OCI-LY7 (cell line): Measurements from ENCODE around the gene NOL4L. TPM values are rescaled to one million over a fixed set of nuclear protein-coding genes. Genes with fewer than 3 reads are reported as not detected.

Experiments
- BruUV-seq: library from RNA; stranded (reverse); fragments of 400-500 nt; replicated peaks from 2 replicates; lab custom pipeline; 2021; lab: Mats Ljungman, UMichigan
- CTCF ChIA-PET: fragments of 300-600 bp; sonication (Branson Sonifier 250); formaldehyde crosslinking; loops from one replicate; lab custom pipeline; 2022; ENCODE audit warnings: antibody characterized with exemption; ENCODE audit not compliant: unreplicated experiment; lab: Charles Lee
- POLR2A ChIA-PET: fragments of 300-600 bp; sonication (Branson Sonifier 250); formaldehyde crosslinking; loops from one replicate; lab custom pipeline; 2022; ENCODE audit warnings: antibody characterized with exemption; lab: Charles Lee
- DNase-seq: peaks from one replicate; pipeline ENCODE4 v3.0.0-alpha.2; 2015; ENCODE audit warnings: low spot score
- H2AFZ ChIP-seq: fragments of 200-600 bp; sonication (generic), shearing (Covaris generic); 2 replicates; pipeline ENCODE4 v1.6.1; 2014; ENCODE audit warnings: mild to moderate bottlenecking, antibody characterized with exemption, low read length, moderate library complexity
- H3K27ac ChIP-seq: fragments of 200-600 bp; sonication (generic); 2 replicates; pipeline ENCODE4 v1.5.1; 2014; ENCODE audit warnings: mixed run types, low read depth, mild to moderate bottlenecking, moderate library complexity, low read length, inconsistent platforms; ENCODE audit not compliant: poor library complexity, severe bottlenecking
- H3K36me3 ChIP-seq: fragments of 200-600 bp; sonication (generic); 2 replicates; pipeline ENCODE4 v1.6.1; 2014; ENCODE audit warnings: mild to moderate bottlenecking, antibody characterized with exemption, low read length, moderate library complexity, mixed read lengths; ENCODE audit not compliant: insufficient read depth
- H3K4me1 ChIP-seq: fragments of 200-600 bp; sonication (generic); 2 replicates; pipeline ENCODE4 v1.5.1; 2014; ENCODE audit warnings: mild to moderate bottlenecking, low read length; ENCODE audit not compliant: insufficient read depth, poor library complexity, severe bottlenecking
- H3K4me2 ChIP-seq: fragments of 200-600 bp; sonication (generic); 2 replicates; pipeline ENCODE4 v1.6.1; 2014; ENCODE audit warnings: mild to moderate bottlenecking, low read length
- H3K4me3 ChIP-seq: fragments of 200-600 bp; sonication (generic); 2 replicates; pipeline ENCODE4 v1.5.1; 2014; ENCODE audit warnings: mild to moderate bottlenecking, low read depth, low read length; ENCODE audit not compliant: poor library complexity, severe bottlenecking
- H3K79me2 ChIP-seq: fragments of 200-600 bp; sonication (generic); 2 replicates; pipeline ENCODE4 v1.6.1; 2016; ENCODE audit warnings: low read depth, mild to moderate bottlenecking, low read length, moderate library complexity, mixed read lengths; ENCODE audit not compliant: insufficient read depth
- H3K9me2 ChIP-seq: fragments of 200-600 bp; sonication (generic); 2 replicates; pipeline ENCODE4 v1.6.1; 2016; ENCODE audit warnings: mild to moderate bottlenecking, low read length, mixed read lengths; ENCODE audit not compliant: insufficient read depth
- H3K9me3 ChIP-seq: fragments of 200-600 bp; sonication (generic); 2 replicates; pipeline ENCODE4 v1.6.1; 2014; ENCODE audit warnings: mild to moderate bottlenecking, mixed run types, low read length, mixed read lengths
- H4K20me1 ChIP-seq: fragments of 200-600 bp; sonication (generic); 2 replicates; pipeline ENCODE4 v1.6.1; 2014; ENCODE audit warnings: mild to moderate bottlenecking, antibody characterized with exemption, low read length, moderate library complexity, mixed read lengths; ENCODE audit not compliant: insufficient read depth
- CTCF ChIP-seq: fragments of 200-600 bp; sonication (generic); conservative IDR thresholded peaks from 2 replicates; pipeline ENCODE4 v1.5.1; 2014; ENCODE audit warnings: mild to moderate bottlenecking, antibody characterized with exemption, low read length, moderate library complexity, mixed read lengths
- EZH2phosphoT487 ChIP-seq: fragments of 200-600 bp; sonication (generic); IDR thresholded peaks from 2 replicates; pipeline ENCODE4 v1.6.1; 2018; ENCODE audit warnings: low read depth, borderline replicate concordance, mild to moderate bottlenecking, mixed run types, antibody characterized with exemption, low read length, moderate library complexity, mixed read lengths
- intact Hi-C: fragments of 100-400 bp; cut with micrococcal nuclease; formaldehyde crosslinking; loops from one replicate; pipeline ENCODE4 v1.10.0; 2022; ENCODE audit not compliant: unreplicated experiment
- total RNA-seq, 2 experiments: library from RNA; depleted of rRNA in 1 of 2; stranded (reverse); fragments of >200 nt in 1 of 2; shearing (Covaris generic) in 1 of 2; gene quantifications; 2 replicates each; pipeline ENCODE4 v1.2.3, GENCODE V29; 2014 to 2022

Gene NOL4L
- total RNA-seq, 2 experiments from 2014 or later: 3.9 to 4.2 TPM

GRCh38 chr20:32560989-32561830 lies 23.9 kb downstream of the NOL4L start:
- TF ChIP-seq CTCF (no peak), EZH2phosphoT487 (no peak)
- H3K36me3 ChIP-seq: no peaks in the 10 kb centered on the region
- BruUV-seq: no TSS peak
- H3K9me3 ChIP-seq: no peaks in the 10 kb centered on the region
- no peaks in the 10 kb centered on the region for H3K9me2 ChIP-seq
- no peaks in the 10 kb centered on the region for H3K4me1 ChIP-seq
- no peaks in the 10 kb centered on the region for H3K79me2 ChIP-seq
- H3K27ac ChIP-seq: no peak overlapping the region
- no peak for DNase-seq
- no peak overlapping the region for H3K4me3 ChIP-seq
- no peaks in the 10 kb centered on the region for H4K20me1 ChIP-seq
- no peak overlapping the region for H3K4me2 ChIP-seq
- H2AFZ ChIP-seq: no peak overlapping the region
- intact Hi-C loops: no loop called here
- ChIA-PET CTCF (no interaction called here), POLR2A (no interaction called here)

- no peak overlapping the region for H2AFZ ChIP-seq
- H3K4me2 ChIP-seq: no peak overlapping the region
- H3K4me1 ChIP-seq: no peaks in the 10 kb centered on the region
- intact Hi-C loops: no loop called here
- BruUV-seq: no TSS peak
- CTCF ChIA-PET: no interaction called here
- H3K27ac ChIP-seq: no peak overlapping the region
- H3K79me2 ChIP-seq: no peaks in the 10 kb centered on the region
- H3K4me3 ChIP-seq: no peak overlapping the region
- no peaks in the 10 kb centered on the region for H4K20me1 ChIP-seq
- no peak for DNase-seq
- H3K9me2 ChIP-seq: no peaks in the 10 kb centered on the region
- H3K9me3 ChIP-seq: no peaks in the 10 kb centered on the region
- POLR2A ChIA-PET: no interaction called here
- H3K36me3 ChIP-seq: no peaks in the 10 kb centered on the region
- no peak for TF ChIP-seq CTCF
Measured at GRCh38 chr20:32560482-32560988, 24.6 kb downstream of the NOL4L start.

GRCh38 chr20:32559753-32560380 lies 25.3 kb downstream of the NOL4L start:
- H3K27ac ChIP-seq: no peak overlapping the region
- no peak overlapping the region for H3K4me2 ChIP-seq
- ChIA-PET CTCF (no interaction called here), POLR2A (no interaction called here)
- H3K79me2 ChIP-seq: no peaks in the 10 kb centered on the region
- intact Hi-C loops: no loop called here
- no peak for DNase-seq
- H4K20me1 ChIP-seq: no peaks in the 10 kb centered on the region
- no peaks in the 10 kb centered on the region for H3K36me3 ChIP-seq
- no peak for TF ChIP-seq CTCF
- no peak for TF ChIP-seq EZH2phosphoT487
- no peak overlapping the region for H3K4me3 ChIP-seq
- H3K4me1 ChIP-seq: no peaks in the 10 kb centered on the region
- no peaks in the 10 kb centered on the region for H3K9me3 ChIP-seq
- BruUV-seq: no TSS peak
- H3K9me2 ChIP-seq: no peaks in the 10 kb centered on the region
- H2AFZ ChIP-seq: no peak overlapping the region
